AG09319 (cell line): ENCODE measurements around the gene RTL5.

ENCODE experiments used
- DNase-seq: peaks from one replicate; pipeline ENCODE4 v3.0.0-alpha.2; 2010; ENCODE audit warnings: low read depth; ENCODE audit errors: extremely low read depth
- CTCF ChIP-seq: IDR thresholded peaks from 2 replicates; pipeline ENCODE4 v1.5.1; 2011; ENCODE audit warnings: low read depth, mild to moderate bottlenecking, inconsistent platforms, low read length, moderate library complexity

Gene RTL5

DNA sequence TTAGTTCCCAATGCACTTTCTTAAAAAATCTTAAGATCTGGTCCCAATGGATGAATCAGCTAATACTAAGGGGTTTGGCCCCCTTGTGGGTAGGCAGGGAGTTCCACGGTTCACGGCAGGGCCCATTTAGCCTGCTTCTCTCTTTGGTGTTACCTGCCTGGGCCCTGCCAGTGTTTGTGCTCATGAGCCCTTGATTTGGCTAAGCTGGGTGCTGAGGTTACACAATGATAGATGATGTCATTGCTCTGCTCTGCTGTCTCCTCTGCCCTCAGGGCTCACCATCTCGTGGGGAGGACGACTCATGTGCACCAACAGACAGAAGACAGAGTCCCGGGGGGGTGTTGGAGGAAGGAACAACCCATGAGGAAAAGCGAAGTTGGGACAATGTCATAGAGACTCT lies 24.4 kb downstream of the RTL5 start:
- DNase-seq = no peak
- no peak for TF ChIP-seq CTCF

GRCh38 chrX:72105436-72105835 lies 26.3 kb downstream of the RTL5 start:
- TF ChIP-seq CTCF = no peak
- DNase-seq = no peak

GRCh38 chrX:72102760-72103159 lies 29.0 kb downstream of the RTL5 start:
- no peak for DNase-seq
- no peak for TF ChIP-seq CTCF

DNA sequence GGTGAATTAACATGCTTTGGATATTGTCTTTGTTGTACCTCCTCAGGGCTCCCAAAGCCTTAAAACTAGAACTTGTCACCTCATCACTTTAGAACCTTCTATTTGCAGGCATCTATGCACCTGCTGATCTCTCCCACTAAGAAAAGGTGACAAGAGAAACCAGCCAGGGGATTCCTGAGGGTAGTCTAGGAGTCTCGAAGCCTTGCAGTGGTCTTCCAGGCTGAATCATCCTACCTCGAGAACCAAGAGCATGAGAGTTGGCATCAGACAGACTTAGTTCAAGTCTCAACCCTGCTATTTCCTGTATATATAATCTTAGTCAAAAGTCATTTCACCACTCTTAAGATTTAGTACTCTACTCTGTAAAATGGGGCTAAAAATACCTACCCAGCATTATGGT lies 29.6 kb downstream of the RTL5 start:
- no peak for TF ChIP-seq CTCF
- no peak for DNase-seq

GRCh38 chrX:72101597-72102037 lies 30.1 kb downstream of the RTL5 start:
- no peak for DNase-seq
- TF ChIP-seq CTCF = no peak

GRCh38 chrX:72100824-72101351 lies 30.8 kb downstream of the RTL5 start:
- no peak for TF ChIP-seq CTCF
- DNase-seq = no peak

GRCh38 chrX:72100051-72100755 lies 31.5 kb downstream of the RTL5 start:
- DNase-seq = no peak
- no peak for TF ChIP-seq CTCF
